IPS DF 6.9 (cell line): Measurements from ENCODE around the gene GCG.

ENCODE experiments used
- DNase-seq: peaks from one replicate; pipeline ENCODE4 v3.0.0-alpha.2; 2013; ENCODE audit warnings: low read depth, low spot score
- H3K27ac ChIP-seq: one replicate; pipeline ENCODE4 v1.5.1; 2013; ENCODE audit warnings: low read length, control low read depth
- H3K27me3 ChIP-seq: 2 replicates; pipeline ENCODE4 v1.6.1; 2013; ENCODE audit warnings: mild to moderate bottlenecking, low read length; ENCODE audit not compliant: control insufficient read depth, insufficient read depth
- H3K36me3 ChIP-seq: 2 replicates; pipeline ENCODE4 v1.6.1; 2013; ENCODE audit warnings: low read length; ENCODE audit not compliant: control insufficient read depth, insufficient read depth
- H3K4me1 ChIP-seq: 2 replicates; pipeline ENCODE4 v1.6.1; 2013; ENCODE audit warnings: low read length; ENCODE audit not compliant: control insufficient read depth, insufficient read depth
- H3K4me3 ChIP-seq: 2 replicates; pipeline ENCODE4 v1.5.1; 2013; ENCODE audit warnings: mild to moderate bottlenecking, low read length
- H3K9me3 ChIP-seq: 2 replicates; pipeline ENCODE4 v1.6.1; 2013; ENCODE audit warnings: low read length, inconsistent platforms; ENCODE audit not compliant: control insufficient read depth, insufficient read depth
- WGBS: extraction: QIAGEN DNeasy Blood & Tissue Kit; methylation state at CpG from one replicate; pipeline ENCODE4 v1.1.7; 2013; ENCODE audit warnings: mixed read lengths, missing lambda C conversion rate; ENCODE audit not compliant: insufficient read length, insufficient coverage; 5-methylcytosine and 5-hydroxymethylcytosine counted together

GCG gene

DNA sequence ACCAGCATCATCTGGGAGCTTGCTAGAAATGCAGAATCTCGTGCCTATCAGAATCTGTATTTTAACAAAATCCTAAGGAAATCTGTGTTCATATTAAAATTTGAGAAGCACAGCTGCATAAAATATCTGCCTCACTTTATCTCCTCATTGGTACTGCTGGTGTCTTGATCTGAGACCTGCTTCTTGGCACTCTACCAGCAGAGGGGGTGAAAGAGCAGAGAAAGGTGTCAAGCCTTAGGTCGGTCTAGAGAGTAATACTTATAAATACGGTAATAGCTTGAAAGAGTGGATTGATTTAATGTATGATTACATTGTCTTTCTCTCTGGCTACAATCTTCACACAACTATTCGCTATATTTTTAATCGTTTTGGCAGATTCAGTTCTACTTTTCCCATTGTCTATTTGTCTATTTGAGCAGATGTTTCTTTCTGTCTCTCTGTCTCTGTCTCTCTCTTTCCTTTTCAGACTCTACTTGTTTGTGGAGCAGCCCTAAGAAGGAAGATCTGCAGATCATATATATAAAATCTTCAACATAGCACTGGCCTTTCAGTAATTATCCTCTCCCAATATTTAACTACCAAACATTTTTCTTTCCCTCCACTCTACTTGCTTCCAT lies 1.7 kb upstream of the GCG start:
- no peaks in the 10 kb centered on the region for H3K9me3 ChIP-seq
- H3K36me3 ChIP-seq: no peaks in the 10 kb centered on the region
- H3K27ac ChIP-seq: no peak overlapping the region
- peak; percentile 31 for DNase-seq
- H3K27me3 ChIP-seq: no peaks in the 10 kb centered on the region
- no peaks in the 10 kb centered on the region for H3K4me1 ChIP-seq
- no CpG with 5 or more reads among the region's 5 CpGs for WGBS
- no peak overlapping the region for H3K4me3 ChIP-seq

GRCh38 chr2:162149940-162150339 lies 2.1 kb downstream of the GCG start:
- no peaks in the 10 kb centered on the region for H3K4me1 ChIP-seq
- H3K4me3 ChIP-seq: no peak overlapping the region
- no peak for DNase-seq
- WGBS: no CpG with 5 or more reads among the region's 8 CpGs
- H3K9me3 ChIP-seq: no peaks in the 10 kb centered on the region
- no peaks in the 10 kb centered on the region for H3K27me3 ChIP-seq
- H3K27ac ChIP-seq: no peak overlapping the region
- H3K36me3 ChIP-seq: no peaks in the 10 kb centered on the region

DNA sequence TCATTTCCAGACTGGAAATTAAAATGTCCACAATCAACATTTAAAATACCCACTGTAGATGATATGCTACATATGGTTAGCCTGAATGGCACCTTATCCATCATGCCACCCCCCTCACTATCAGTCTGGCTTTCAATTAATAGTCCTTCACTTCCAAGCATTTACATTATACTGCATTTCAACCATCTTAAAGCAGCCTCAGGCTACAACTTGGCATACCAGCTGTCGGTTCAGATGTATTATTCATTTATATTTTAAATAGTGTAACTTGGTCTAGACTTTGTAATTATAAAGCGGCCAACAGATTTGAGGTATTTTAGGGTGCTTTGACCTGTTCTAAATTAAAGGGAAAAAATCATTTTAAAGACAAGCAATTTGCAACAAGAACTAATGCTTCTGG lies 2.6 kb downstream of the GCG start:
- Histone ChIP-seq H3K4me1 (no peaks in the 10 kb centered on the region), H3K27ac (no peak overlapping the region), H3K36me3 (no peaks in the 10 kb centered on the region), H3K9me3 (no peaks in the 10 kb centered on the region), H3K27me3 (no peaks in the 10 kb centered on the region), H3K4me3 (no peak overlapping the region)
- WGBS: no CpG with 5 or more reads among the region's 2 CpGs
- no peak for DNase-seq

GRCh38 chr2:162148956-162149355 lies 3.1 kb downstream of the GCG start:
- H3K27me3 ChIP-seq: no peaks in the 10 kb centered on the region
- no peaks in the 10 kb centered on the region for H3K9me3 ChIP-seq
- no peaks in the 10 kb centered on the region for H3K36me3 ChIP-seq
- DNase-seq: no peak
- H3K27ac ChIP-seq: no peak overlapping the region
- no CpG with 5 or more reads among the region's 3 CpGs for WGBS
- no peak overlapping the region for H3K4me3 ChIP-seq
- H3K4me1 ChIP-seq: no peaks in the 10 kb centered on the region

DNA sequence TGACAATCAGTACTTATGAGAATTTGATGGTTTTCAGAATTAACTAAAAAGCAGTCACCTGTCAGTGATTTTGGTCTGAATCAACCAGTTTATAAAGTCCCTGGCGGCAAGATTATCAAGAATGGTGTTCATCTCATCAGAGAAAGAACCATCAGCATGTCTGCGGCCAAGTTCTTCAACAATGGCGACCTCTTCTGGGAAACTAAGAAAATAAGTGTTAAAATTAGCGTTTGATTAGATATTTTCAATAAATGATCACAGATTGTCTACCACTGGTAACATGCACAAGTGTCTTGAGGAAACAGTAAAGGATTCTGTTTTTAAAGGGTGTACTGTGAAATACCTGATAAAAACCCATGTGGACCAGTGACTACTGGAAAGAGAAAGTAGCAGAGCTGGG lies 8.1 kb downstream of the GCG start:
- H3K9me3 ChIP-seq: no peaks in the 10 kb centered on the region
- H3K36me3 ChIP-seq: no peaks in the 10 kb centered on the region
- H3K4me1 ChIP-seq: no peaks in the 10 kb centered on the region
- no peaks in the 10 kb centered on the region for H3K27me3 ChIP-seq
- DNase-seq: no peak
- WGBS: no CpG with 5 or more reads among the region's 4 CpGs
- H3K4me3 ChIP-seq: no peak overlapping the region
- no peak overlapping the region for H3K27ac ChIP-seq

DNA sequence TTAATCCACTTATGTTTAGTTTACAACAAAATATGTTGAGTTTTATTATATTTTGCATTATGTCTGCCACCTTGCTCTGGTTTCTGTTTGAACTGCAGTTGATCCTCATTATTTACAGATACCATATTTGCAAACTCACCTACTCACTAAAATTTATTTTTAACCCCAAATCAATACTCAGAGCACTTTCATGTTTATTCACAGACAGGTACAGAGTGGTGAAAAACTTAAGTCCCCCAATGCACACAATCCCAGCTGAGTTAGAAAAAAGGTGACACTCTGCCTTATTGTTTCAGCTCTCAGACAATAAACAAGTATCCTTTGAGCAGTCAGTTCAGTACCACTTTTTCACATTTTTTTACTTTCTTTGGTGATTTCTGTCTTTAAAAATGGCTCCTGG lies 13.7 kb downstream of the GCG start:
- Histone ChIP-seq H3K4me1 (no peaks in the 10 kb centered on the region), H3K27ac (no peak overlapping the region), H3K36me3 (no peaks in the 10 kb centered on the region), H3K9me3 (no peaks in the 10 kb centered on the region), H3K4me3 (no peak overlapping the region), H3K27me3 (no peaks in the 10 kb centered on the region)
- DNase-seq: no peak

GRCh38 chr2:162127422-162127821 lies 24.6 kb downstream of the GCG start:
- Histone ChIP-seq H3K9me3 (no peaks in the 10 kb centered on the region), H3K4me3 (no peak overlapping the region), H3K36me3 (no peaks in the 10 kb centered on the region), H3K27ac (no peak overlapping the region), H3K4me1 (no peaks in the 10 kb centered on the region), H3K27me3 (no peaks in the 10 kb centered on the region)
- WGBS: no CpG with 5 or more reads among the region's 2 CpGs
- no peak for DNase-seq

DNA sequence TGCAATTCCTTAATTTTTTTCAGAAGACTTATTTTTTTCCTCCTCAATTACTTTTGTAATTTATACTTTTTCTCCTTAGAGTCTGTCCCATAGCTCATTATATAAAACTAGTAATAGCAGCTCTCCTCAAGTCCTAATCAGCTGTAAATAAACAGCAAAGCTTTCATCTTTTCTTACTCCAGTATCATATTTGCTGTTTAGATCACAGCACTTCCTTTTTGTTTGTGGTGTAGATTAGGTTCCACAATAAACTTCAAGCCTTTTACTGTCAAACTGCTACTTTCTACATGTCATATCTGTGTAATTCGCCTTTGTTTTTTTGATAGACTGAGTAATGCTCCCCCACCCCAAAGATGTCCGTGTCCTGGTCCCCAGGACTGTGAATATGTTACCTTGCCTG lies 25.5 kb downstream of the GCG start:
- Histone ChIP-seq H3K27me3 (no peaks in the 10 kb centered on the region), H3K36me3 (no peaks in the 10 kb centered on the region), H3K4me3 (no peak overlapping the region), H3K4me1 (no peaks in the 10 kb centered on the region), H3K27ac (no peak overlapping the region), H3K9me3 (no peaks in the 10 kb centered on the region)
- no CpG with 5 or more reads among the region's 2 CpGs for WGBS
- no peak for DNase-seq

DNA sequence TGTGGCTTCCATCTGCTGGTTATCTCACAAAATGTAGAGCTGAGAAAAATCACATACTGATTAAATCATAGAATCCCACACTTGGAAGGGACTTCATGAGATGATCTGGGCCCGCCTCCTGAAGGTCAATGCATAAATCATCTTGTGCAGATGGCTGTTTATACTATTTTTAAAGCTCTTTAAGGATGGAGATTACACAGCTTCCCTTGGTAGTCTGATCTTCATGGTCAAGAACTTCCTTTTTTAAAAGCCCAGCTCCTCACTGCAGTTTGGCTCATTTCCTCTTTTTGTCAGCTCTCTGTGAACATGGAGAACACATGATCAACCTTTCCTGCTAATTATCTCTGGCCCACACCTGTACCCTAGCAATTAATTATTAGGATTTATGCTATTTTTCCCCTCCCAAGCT lies 25.9 kb downstream of the GCG start:
- H3K36me3 ChIP-seq: no peaks in the 10 kb centered on the region
- H3K4me3 ChIP-seq: no peak overlapping the region
- no peaks in the 10 kb centered on the region for H3K4me1 ChIP-seq
- no peaks in the 10 kb centered on the region for H3K27me3 ChIP-seq
- no peaks in the 10 kb centered on the region for H3K9me3 ChIP-seq
- no CpG with 5 or more reads among the region's 1 CpG for WGBS
- H3K27ac ChIP-seq: no peak overlapping the region
- DNase-seq: no peak

DNA sequence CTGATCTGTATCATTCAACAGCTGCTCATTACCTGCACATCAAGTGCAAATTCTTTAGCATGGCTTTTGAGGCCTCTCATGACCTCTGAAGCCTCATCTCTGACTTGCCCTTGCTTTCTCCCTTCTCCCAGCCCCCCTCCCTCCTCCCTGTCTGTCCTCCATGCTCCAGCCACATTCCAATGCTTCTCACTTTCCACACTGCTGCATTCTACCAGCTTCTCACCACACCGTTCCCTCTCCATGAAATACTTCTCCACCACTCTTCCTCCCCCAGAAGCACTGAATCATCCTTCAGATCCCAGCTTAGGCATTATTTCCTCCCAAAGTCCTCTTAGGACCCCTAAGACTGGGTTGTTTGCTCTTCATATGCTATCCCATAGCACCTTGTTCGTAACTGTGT lies 26.9 kb downstream of the GCG start:
- Histone ChIP-seq H3K27ac (no peak overlapping the region), H3K36me3 (no peaks in the 10 kb centered on the region), H3K4me1 (no peaks in the 10 kb centered on the region), H3K4me3 (no peak overlapping the region), H3K9me3 (no peaks in the 10 kb centered on the region), H3K27me3 (no peaks in the 10 kb centered on the region)
- no peak for DNase-seq
- no CpG with 5 or more reads among the region's 2 CpGs for WGBS
